ENCODE results near the gene DOCK8. TPM values are rescaled to one million over a fixed set of nuclear protein-coding genes. Genes with fewer than 3 reads are reported as not detected.

DOCK8 gene
- total RNA-seq, 4 donors from 2014 or later, result 22.7 to 49.0 (median 36.7) TPM

GRCh38 chr9:297104-297972 is 82.7 kb downstream of the DOCK8 start:
- no peak for TF ChIP-seq CTCF (IDR thresholded peaks at IDR 0.05; ENCODE audit: low read depth)

- no peak for TF ChIP-seq CTCF (IDR thresholded peaks at IDR 0.05; ENCODE audit: low read depth)
Measured at GRCh38 chr9:303502-303901, 88.8 kb downstream of the DOCK8 start.

- no peak for TF ChIP-seq CTCF (IDR thresholded peaks at IDR 0.05; ENCODE audit: low read depth)
Measured at GRCh38 chr9:304106-304505, 89.4 kb downstream of the DOCK8 start.

GRCh38 chr9:304519-305185 is 90.0 kb downstream of the DOCK8 start:
- no peak for TF ChIP-seq CTCF (IDR thresholded peaks at IDR 0.05; ENCODE audit: low read depth)

- no peak for TF ChIP-seq CTCF (IDR thresholded peaks at IDR 0.05; ENCODE audit: low read depth)
Measured at GRCh38 chr9:306907-307306, 92.2 kb downstream of the DOCK8 start.

- TF ChIP-seq CTCF (IDR thresholded peaks at IDR 0.05; ENCODE audit: low read depth), result no peak
Measured at GRCh38 chr9:311841-312240, 97.2 kb downstream of the DOCK8 start.

GRCh38 chr9:312596-313320 is 98.1 kb downstream of the DOCK8 start:
- TF ChIP-seq CTCF (IDR thresholded peaks at IDR 0.05; ENCODE audit: low read depth), result no peak
